ENCODE results near the gene SCGB1D2.
"Not testable (repeated sequence)": the region's sequence is repeated elsewhere in the genome, so short reads cannot be mapped to it uniquely, and the experiment has no call there.

Gene SCGB1D2, protein sequence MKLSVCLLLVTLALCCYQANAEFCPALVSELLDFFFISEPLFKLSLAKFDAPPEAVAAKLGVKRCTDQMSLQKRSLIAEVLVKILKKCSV

DNA sequence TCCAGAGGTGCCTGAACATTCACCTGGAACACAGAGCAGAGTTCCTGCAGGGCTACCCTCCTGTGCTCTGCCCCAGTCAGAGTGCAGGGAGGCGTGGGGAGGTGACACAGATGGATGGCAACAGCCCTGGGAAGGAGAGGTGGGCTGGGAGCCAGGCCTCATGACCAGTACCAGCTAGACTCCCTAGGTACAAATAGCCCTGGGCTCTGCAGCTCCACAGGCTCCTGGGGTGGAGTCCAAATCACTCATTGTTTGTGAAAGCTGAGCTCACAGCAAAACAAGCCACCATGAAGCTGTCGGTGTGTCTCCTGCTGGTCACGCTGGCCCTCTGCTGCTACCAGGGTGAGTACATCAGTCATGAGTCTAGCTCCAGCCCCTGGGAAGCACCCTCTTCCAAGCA, at the start of gene SCGB1D2:
TSS of gene SCGB1D2 (plus strand) at position 219 of the 400 bp plus-strand sequence. CDS start at position 288, 69 bp downstream.
- DNase-seq (ENCODE audit: low spot score) (no peak), FAIRE-seq (no peak)

- no peak for FAIRE-seq
- no peak for DNase-seq (ENCODE audit: low spot score)
Observed at GRCh38 chr11:62193952-62194351, 48.1 kb upstream of the SCGB1D2 start.

GRCh38 chr11:62195010-62195409, 47.0 kb upstream of the SCGB1D2 start:
- not testable (repeated sequence) for FAIRE-seq; DNase-seq (ENCODE audit: low spot score)

GRCh38 chr11:62195945-62196344, 46.1 kb upstream of the SCGB1D2 start:
- DNase-seq (ENCODE audit: low spot score) (no peak), FAIRE-seq (no peak)

GRCh38 chr11:62197400-62197799, 44.6 kb upstream of the SCGB1D2 start:
- not testable (repeated sequence) for FAIRE-seq; DNase-seq (ENCODE audit: low spot score)

GRCh38 chr11:62201376-62201775, 40.7 kb upstream of the SCGB1D2 start:
- FAIRE-seq (no peak), DNase-seq (ENCODE audit: low spot score) (no peak)

DNA sequence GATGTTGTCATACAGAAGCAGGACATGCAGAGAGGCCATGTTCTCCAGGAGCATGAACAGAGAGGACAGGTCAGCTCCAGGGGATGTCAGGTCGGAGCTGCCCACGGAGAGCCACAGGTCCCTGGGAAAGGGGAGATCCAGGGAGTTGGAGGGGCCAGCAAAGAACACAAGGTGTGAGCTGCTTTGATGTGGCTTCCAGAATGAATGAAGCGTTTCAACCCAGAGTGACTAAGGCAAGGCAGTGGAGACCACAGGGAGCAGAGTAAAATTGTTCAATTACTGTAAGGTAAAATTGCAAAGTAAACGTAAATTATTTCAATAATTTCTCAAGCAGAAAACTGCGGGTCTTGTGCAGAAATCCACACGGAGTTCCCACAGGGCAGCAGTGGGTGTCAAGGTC, 39.1 kb upstream of the SCGB1D2 start:
- DNase-seq (ENCODE audit: low spot score) (no peak), FAIRE-seq (no peak)

DNA sequence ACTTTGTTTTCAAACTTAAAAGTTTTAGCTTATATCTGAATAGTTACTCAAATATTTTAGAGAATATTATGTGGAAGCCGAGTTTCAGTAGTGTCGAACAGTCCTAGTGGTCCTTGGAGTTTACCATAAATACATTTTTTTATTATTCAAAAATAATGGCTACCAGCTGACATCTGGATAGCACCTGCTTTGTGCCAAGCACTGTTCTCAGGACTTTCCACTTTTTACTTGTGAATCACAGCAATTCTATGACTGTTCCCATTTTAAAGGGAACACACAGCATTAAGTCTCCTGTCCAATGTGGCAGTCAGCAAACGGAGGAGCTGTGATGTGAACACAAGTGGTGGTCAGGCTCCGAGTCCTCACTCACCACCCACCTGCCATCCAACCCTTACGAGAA, 37.6 kb upstream of the SCGB1D2 start:
- no peak for FAIRE-seq
- no peak for DNase-seq (ENCODE audit: low spot score)

DNA sequence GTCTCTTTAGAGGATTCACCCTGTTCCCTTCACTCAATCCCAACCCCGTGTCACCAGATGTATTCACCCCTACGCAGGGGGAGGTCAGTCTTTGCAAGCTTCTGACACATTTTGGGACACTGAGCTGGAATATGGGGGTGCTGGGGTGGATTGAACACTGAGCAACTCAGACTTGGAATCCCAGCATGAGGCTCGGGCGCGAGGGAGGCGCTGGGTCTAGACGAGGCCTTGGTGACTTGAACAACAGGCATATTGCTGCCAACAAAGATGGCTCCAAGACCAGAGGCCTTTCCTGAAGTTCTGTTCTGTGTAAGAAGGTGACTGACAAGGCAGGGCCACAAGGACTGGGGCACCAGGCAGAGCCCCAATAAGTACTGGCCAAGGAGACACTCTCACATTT, 36.6 kb upstream of the SCGB1D2 start:
- FAIRE-seq (no peak), DNase-seq (ENCODE audit: low spot score) (no peak)

DNA sequence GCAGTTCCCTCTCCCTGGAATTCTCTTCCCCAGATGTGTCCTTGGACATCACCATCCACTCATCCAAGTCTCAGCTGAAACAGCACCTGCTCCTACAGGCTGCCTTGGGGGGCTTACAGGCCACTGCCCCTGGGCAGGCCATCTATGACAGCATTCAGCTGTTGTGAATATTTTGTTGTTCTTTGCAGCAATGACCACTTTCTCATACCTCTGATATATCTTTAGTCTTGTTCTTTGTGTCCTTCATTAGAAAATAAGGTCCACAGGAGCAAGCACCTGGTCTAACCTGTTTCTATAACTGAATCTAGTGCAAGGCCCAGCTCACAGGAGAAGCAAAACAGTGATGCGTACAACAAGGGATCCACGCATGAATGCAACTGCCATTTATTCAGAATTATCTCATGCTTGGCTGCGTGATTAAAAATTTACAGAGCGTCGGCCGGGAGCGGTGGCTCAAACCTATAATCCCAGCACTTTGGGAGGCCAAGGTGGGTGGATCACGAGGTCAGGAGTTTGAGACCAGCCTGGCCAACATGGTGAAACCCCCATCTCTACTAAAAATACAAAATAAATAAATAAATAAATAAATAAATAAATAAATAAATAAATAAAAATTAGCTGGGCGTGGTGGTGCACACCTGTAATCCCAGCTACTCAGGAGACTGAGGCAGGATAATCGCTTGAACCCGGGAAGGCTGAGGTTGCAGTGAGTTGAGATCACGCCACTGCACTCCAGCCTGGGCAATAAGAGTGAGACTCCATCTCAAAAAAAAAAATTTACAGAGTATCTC, 35.6 kb upstream of the SCGB1D2 start:
- FAIRE-seq (peak; percentile 33), DNase-seq (ENCODE audit: low spot score) (peak; percentile 28)

GRCh38 chr11:62208785-62209144, 33.3 kb upstream of the SCGB1D2 start:
- FAIRE-seq (no peak), DNase-seq (ENCODE audit: low spot score) (no peak)

DNA sequence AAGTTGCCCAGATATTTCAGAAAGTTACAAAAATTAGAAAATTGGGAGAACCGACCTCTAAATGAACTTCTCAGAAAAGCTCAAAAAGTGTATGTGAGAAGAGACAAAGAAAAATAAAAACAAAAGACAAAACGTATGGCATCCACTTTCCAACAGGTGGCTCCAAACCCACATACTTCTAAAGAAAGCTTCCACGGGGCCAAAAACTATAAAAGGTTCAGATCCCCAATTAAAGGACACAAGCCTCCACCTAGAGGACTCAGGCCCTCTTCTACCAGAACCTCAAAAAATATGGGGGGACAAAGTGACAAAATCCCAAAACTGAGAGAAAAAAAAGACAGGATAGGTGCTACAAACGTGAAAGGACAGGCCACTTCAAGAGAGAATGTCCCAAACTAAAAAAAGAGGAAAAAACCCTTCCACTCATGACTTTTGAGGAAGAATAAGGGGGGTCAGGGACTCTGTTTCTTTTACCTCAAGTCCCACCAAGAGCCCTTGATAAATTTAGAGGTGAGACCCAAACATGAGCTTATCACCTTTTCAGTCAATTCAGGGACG, 24.8 kb upstream of the SCGB1D2 start:
- FAIRE-seq (no peak), DNase-seq (ENCODE audit: low spot score) (no peak)

DNA sequence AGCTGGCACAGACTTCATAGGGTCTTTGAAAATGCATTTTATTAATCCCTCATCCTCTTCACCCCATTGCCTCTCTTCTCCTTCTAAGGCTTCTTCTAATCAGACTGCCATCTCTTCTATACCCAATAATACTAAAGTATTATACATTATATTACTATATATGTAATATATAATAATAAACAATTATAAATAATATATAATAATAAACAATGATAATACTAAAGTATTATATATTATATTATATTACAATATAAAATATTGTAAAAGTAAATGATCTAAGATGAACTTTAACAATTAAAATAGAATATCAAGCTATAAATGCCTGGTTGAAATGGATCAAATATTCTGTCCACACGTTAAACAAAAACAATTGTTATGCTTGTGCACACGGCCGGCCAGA, 20.5 kb upstream of the SCGB1D2 start:
- no peak for FAIRE-seq
- no peak for DNase-seq (ENCODE audit: low spot score)

GRCh38 chr11:62223095-62223494, 18.9 kb upstream of the SCGB1D2 start:
- DNase-seq (ENCODE audit: low spot score), result no peak
- no peak for FAIRE-seq

DNA sequence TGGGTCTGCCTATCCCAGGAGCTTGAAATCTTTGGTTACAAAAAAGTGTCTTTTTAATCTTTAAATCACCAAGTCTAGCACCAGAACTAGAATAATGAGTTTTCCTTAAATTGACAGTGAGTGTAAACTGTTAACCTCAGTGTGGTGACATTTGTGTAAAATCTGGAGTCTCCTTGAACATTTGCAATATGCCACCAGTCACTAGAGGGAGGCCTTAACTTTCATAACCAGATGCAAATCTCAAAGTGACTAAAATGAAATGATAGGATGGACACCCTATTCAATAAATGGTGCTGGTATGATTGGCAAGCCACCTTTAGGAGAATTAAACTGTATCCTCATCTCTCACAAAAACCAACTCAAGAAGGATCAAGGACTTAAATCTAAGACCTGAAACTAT, 8.3 kb upstream of the SCGB1D2 start:
- no peak for FAIRE-seq
- no peak for DNase-seq (ENCODE audit: low spot score)

DNA sequence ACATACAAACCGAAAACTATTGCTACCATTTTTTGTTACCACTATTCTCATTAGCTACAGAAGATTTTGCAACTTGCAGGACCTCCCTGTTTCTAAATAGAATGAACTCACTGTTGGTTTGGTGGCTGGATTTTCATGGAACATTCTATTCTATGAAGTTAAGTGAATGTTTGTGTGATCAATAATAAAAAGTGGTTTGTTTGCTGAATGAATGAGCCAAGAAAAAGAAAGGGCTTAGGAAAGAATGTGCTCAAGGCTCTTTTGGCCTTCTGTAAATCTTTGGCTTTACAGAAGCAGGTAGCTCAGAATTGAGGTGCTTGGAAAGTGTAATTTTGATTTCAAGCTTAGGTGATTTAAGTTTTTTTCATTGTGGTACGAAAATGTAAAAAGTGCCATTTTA, 5.9 kb upstream of the SCGB1D2 start:
- DNase-seq (ENCODE audit: low spot score) (no peak), FAIRE-seq (no peak)

DNA sequence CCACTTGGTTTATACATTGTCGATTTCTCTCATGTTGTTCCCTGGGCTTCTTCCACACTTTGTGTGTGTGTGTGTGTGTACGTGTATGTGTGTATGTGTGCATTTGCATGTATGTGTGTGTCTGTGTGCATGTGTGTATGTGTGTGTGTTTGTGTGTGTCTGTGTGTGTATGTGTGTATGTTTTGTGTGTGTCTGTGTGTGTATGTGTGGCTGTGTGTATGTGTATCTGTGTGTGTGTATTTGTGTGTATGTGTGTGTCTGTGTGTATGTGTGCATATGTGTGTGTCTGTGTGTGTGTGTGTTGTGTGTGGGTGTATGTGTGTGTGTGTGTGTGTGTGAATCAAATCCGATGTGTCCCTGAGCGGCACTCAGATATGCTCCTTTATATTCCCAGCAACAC, 4.5 kb upstream of the SCGB1D2 start:
- FAIRE-seq (no peak), DNase-seq (ENCODE audit: low spot score) (no peak)

DNA sequence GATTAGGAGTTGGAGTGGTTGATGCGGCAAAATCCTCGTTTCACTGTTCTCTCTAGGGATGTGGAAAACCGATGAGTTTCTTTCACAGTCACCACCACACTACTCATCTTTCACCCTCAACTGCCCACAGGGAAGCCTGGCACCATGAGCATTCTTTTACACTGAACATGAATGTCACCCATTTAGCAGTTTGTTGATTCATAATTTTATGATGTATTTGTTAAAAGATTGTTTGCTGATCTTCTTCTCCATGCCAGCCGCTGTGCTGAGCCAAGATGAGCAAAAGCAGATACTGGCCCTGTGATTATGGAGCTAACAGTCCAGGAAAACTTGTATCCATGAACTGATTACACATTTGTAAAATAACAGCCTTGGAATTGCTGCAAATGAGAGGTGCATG, 3.9 kb upstream of the SCGB1D2 start:
- DNase-seq (ENCODE audit: low spot score), result no peak
- no peak for FAIRE-seq

- DNase-seq (ENCODE audit: low spot score) (no peak), FAIRE-seq (no peak)
Observed at GRCh38 chr11:62241095-62241494, 944 bp upstream of the SCGB1D2 start.

- no peak for DNase-seq (ENCODE audit: low spot score)
- FAIRE-seq, result no peak
Observed at GRCh38 chr11:62245271-62245753, 3.3 kb downstream of the SCGB1D2 start.

DNA sequence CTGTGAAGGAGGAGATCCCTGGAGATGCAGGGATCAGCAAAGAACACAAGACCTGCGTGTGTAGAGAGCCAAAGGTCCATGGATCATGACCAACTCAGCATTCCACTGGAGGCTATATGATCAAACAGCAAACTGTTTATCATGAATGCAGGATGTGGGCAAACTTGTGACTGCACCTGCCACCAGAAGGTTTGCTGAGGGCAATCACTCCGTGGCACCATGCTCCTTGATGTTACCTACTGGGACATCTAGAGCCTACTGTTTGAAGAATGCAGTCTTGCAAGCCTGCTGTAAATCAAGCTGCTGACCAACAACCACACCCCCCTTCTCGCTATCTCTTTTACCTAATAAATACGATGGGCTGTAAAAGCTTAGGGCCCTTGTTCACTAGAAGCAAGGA, 9.7 kb downstream of the SCGB1D2 start:
- no peak for FAIRE-seq
- DNase-seq (ENCODE audit: low spot score), result no peak

DNA sequence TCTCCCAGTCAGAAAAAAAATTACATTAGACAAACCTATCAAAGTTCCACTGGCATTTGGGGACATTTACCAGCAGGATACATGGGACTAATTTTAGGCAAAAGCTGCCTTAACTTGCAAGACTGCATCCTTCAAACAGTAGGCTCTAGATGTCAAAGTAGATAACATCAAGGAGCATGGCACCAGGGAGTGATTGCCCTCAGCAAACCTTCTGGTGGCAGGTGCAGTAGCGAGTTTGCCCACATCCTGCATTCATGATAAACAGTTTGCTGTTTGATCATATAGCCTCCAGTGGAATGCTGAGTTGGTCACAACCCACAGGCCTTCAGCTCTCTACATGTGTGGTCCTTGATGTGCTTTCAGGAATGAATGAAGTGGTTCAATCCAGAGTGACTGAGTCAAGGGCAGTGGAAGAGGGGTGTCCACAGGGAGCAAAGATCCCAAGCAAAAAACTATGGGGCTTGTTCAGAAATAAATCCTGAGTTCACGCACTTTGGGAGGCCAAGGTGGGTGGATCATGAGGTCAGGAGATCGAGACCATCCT, 12.0 kb downstream of the SCGB1D2 start:
- no peak for FAIRE-seq
- no peak for DNase-seq (ENCODE audit: low spot score)

DNA sequence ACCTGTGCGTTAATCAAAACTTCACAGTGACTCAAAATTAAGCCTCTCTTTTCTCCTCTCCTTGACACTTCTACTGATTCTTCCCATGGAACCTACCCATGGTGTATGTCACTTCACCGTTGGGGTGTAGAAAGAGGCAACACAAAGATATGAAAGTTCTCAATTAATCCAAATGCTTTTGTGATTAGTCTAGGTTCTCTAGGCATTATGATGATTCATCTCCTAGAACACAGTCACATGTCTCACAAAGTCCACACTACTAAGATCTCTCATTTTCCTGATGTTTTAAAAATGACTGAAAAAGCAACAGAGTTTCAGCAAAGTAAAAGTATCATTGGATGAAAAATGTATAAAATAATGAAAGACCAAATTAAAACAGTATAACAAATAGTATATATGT, 14.2 kb downstream of the SCGB1D2 start:
- no peak for DNase-seq (ENCODE audit: low spot score)
- no peak for FAIRE-seq
